Measurements from ENCODE around the gene PTGDS. TPM values are rescaled to one million over a fixed set of nuclear protein-coding genes. Genes with fewer than 3 reads are reported as not detected.

PTGDS gene
- total RNA-seq, 2 experiments from 2014 or later = not detected

GRCh38 chr9:136953771-136954269, 23.5 kb upstream of the PTGDS start:
- H3K9me3 Mint-ChIP-seq (ENCODE audit: low read depth) = peaks cover 3% of the 10 kb centered on the region
- H3K27me3 Mint-ChIP-seq = no peaks in the 10 kb centered on the region
- ChIA-PET POLR2A (interaction anchor here (0.6 kb wide), 1 partner anchor 116 kb away, joined by 3 read pairs; the partner anchor contains the start of gene SAPCD2), CTCF (interaction anchor here (1.3 kb wide), 1 partner anchor 69 kb away, joined by 4 read pairs; no protein-coding TSS in a partner anchor)
- ATAC-seq (no peak), DNase-seq (no peak)
- H3K36me3 Mint-ChIP-seq (ENCODE audit: low read depth) = no peaks in the 10 kb centered on the region
- no peak overlapping the region for H3K4me3 Mint-ChIP-seq
- no peaks in the 10 kb centered on the region for H3K4me1 Mint-ChIP-seq
- H3K27ac Mint-ChIP-seq = no peak overlapping the region
- intact Hi-C loops (cut with DNase I, micrococcal nuclease) = loop anchor here in 1 of 2 experiments (5.0 kb wide), 1 partner anchor 38 kb away; the partner anchor contains the start of gene PAXX

GRCh38 chr9:136954270-136955083, 22.8 kb upstream of the PTGDS start:
- DNase-seq (no peak), ATAC-seq (no peak)
- no peak overlapping the region for H3K4me3 Mint-ChIP-seq
- no peaks in the 10 kb centered on the region for H3K36me3 Mint-ChIP-seq (ENCODE audit: low read depth)
- H3K9me3 Mint-ChIP-seq (ENCODE audit: low read depth) = peaks cover 3% of the 10 kb centered on the region
- no peaks in the 10 kb centered on the region for H3K27me3 Mint-ChIP-seq
- CTCF ChIA-PET = interaction anchor here (0.7 to 1.3 kb wide), 2 partner anchors 70 to 121 kb away, joined by 4 read pairs; no protein-coding TSS in a partner anchor
- no peak overlapping the region for H3K27ac Mint-ChIP-seq
- POLR2A ChIA-PET = no interaction called here
- intact Hi-C loops (cut with DNase I, micrococcal nuclease) = loop anchor here in 1 of 2 experiments (5.0 kb wide), 1 partner anchor 38 kb away; the partner anchor contains the start of gene PAXX
- no peaks in the 10 kb centered on the region for H3K4me1 Mint-ChIP-seq

GRCh38 chr9:136955202-136955942, 21.9 kb upstream of the PTGDS start:
- Mint-ChIP-seq H3K36me3 (ENCODE audit: low read depth) (no peaks in the 10 kb centered on the region), H3K27me3 (no peaks in the 10 kb centered on the region), H3K27ac (no peak overlapping the region), H3K4me1 (peaks cover 4% of the 10 kb centered on the region), H3K4me3 (no peak overlapping the region), H3K9me3 (ENCODE audit: low read depth) (peaks cover 3% of the 10 kb centered on the region)
- DNase-seq = no peak
- ChIA-PET POLR2A (no interaction called here), CTCF (interaction anchor here (0.7 kb wide), 1 partner anchor 122 kb away, joined by 4 read pairs; no protein-coding TSS in a partner anchor)
- intact Hi-C loops (cut with DNase I, micrococcal nuclease) = no loop called here
- no peak for ATAC-seq

- peaks cover 5% of the 10 kb centered on the region for H3K4me1 Mint-ChIP-seq
- ATAC-seq (no peak), DNase-seq (no peak)
- intact Hi-C loops (cut with DNase I, micrococcal nuclease) = no loop called here
- POLR2A ChIA-PET = no interaction called here
- H3K27me3 Mint-ChIP-seq = no peaks in the 10 kb centered on the region
- no peaks in the 10 kb centered on the region for H3K36me3 Mint-ChIP-seq (ENCODE audit: low read depth)
- H3K27ac Mint-ChIP-seq = no peak overlapping the region
- H3K9me3 Mint-ChIP-seq (ENCODE audit: low read depth) = peaks cover 3% of the 10 kb centered on the region
- CTCF ChIA-PET = no interaction called here
- H3K4me3 Mint-ChIP-seq = no peak overlapping the region
Measured at GRCh38 chr9:136955943-136956335, 21.4 kb upstream of the PTGDS start.

- POLR2A ChIA-PET = no interaction called here
- H3K36me3 Mint-ChIP-seq (ENCODE audit: low read depth) = no peaks in the 10 kb centered on the region
- no peak overlapping the region for H3K4me3 Mint-ChIP-seq
- CTCF ChIA-PET = no interaction called here
- peaks cover 5% of the 10 kb centered on the region for H3K4me1 Mint-ChIP-seq
- H3K27me3 Mint-ChIP-seq = no peaks in the 10 kb centered on the region
- H3K9me3 Mint-ChIP-seq (ENCODE audit: low read depth) = peaks cover 3% of the 10 kb centered on the region
- DNase-seq (no peak), ATAC-seq (no peak)
- intact Hi-C loops (cut with DNase I, micrococcal nuclease) = no loop called here
- H3K27ac Mint-ChIP-seq = no peak overlapping the region
Measured at GRCh38 chr9:136956604-136957003, 20.7 kb upstream of the PTGDS start.

GRCh38 chr9:136957461-136957860, 19.8 kb upstream of the PTGDS start:
- Mint-ChIP-seq H3K4me1 (peaks cover 5% of the 10 kb centered on the region), H3K27me3 (no peaks in the 10 kb centered on the region), H3K27ac (no peak overlapping the region), H3K9me3 (ENCODE audit: low read depth) (peaks cover 3% of the 10 kb centered on the region), H3K36me3 (ENCODE audit: low read depth) (no peaks in the 10 kb centered on the region), H3K4me3 (no peak overlapping the region)
- CTCF ChIA-PET = no interaction called here
- ATAC-seq (no peak), DNase-seq (no peak)
- intact Hi-C loops (cut with DNase I, micrococcal nuclease) = no loop called here
- POLR2A ChIA-PET = no interaction called here

GRCh38 chr9:136957901-136958300, 19.4 kb upstream of the PTGDS start:
- ChIA-PET POLR2A (no interaction called here), CTCF (no interaction called here)
- Mint-ChIP-seq H3K4me3 (no peak overlapping the region), H3K4me1 (peaks cover 7% of the 10 kb centered on the region), H3K27me3 (no peaks in the 10 kb centered on the region), H3K9me3 (ENCODE audit: low read depth) (peaks cover 3% of the 10 kb centered on the region), H3K36me3 (ENCODE audit: low read depth) (no peaks in the 10 kb centered on the region), H3K27ac (no peak overlapping the region)
- ATAC-seq = no peak
- intact Hi-C loops (cut with DNase I, micrococcal nuclease) = no loop called here
- no peak for DNase-seq

GRCh38 chr9:136958473-136958872, 18.8 kb upstream of the PTGDS start:
- POLR2A ChIA-PET = no interaction called here
- Mint-ChIP-seq H3K27ac (no peak overlapping the region), H3K9me3 (ENCODE audit: low read depth) (peaks cover 3% of the 10 kb centered on the region), H3K4me1 (peaks cover 9% of the 10 kb centered on the region), H3K36me3 (ENCODE audit: low read depth) (no peaks in the 10 kb centered on the region), H3K4me3 (no peak overlapping the region), H3K27me3 (no peaks in the 10 kb centered on the region)
- intact Hi-C loops (cut with DNase I, micrococcal nuclease) = no loop called here
- CTCF ChIA-PET = interaction anchor here (0.6 kb wide), 1 partner anchor 146 kb away, joined by 3 read pairs; no protein-coding TSS in a partner anchor
- no peak for DNase-seq
- no peak for ATAC-seq

GRCh38 chr9:136958898-136959850, 18.1 kb upstream of the PTGDS start:
- ATAC-seq (no peak), DNase-seq (no peak)
- peaks cover 9% of the 10 kb centered on the region for H3K4me1 Mint-ChIP-seq
- ChIA-PET POLR2A (no interaction called here), CTCF (interaction anchor here (0.6 to 0.8 kb wide), 2 partner anchors 76 to 146 kb away, joined by 3 to 4 read pairs; no protein-coding TSS in a partner anchor)
- H3K27me3 Mint-ChIP-seq = no peaks in the 10 kb centered on the region
- H3K36me3 Mint-ChIP-seq (ENCODE audit: low read depth) = no peaks in the 10 kb centered on the region
- intact Hi-C loops (cut with DNase I, micrococcal nuclease) = no loop called here
- H3K9me3 Mint-ChIP-seq (ENCODE audit: low read depth) = peaks cover 3% of the 10 kb centered on the region
- H3K27ac Mint-ChIP-seq = no peak overlapping the region
- H3K4me3 Mint-ChIP-seq = no peak overlapping the region

- Mint-ChIP-seq H3K4me1 (peaks cover 14% of the 10 kb centered on the region), H3K36me3 (ENCODE audit: low read depth) (no peaks in the 10 kb centered on the region), H3K27me3 (no peaks in the 10 kb centered on the region), H3K4me3 (no peak overlapping the region), H3K27ac (no peak overlapping the region), H3K9me3 (ENCODE audit: low read depth) (peaks cover 3% of the 10 kb centered on the region)
- DNase-seq = no peak
- ATAC-seq = no peak
- CTCF ChIA-PET = interaction anchor here (0.6 to 0.8 kb wide), 2 partner anchors 15 to 74 kb away, joined by 3 to 4 read pairs; no protein-coding TSS in a partner anchor
- POLR2A ChIA-PET = interaction anchor here (0.6 to 0.7 kb wide), 3 partner anchors 64 to 574 kb away, joined by 4 to 7 read pairs (median 5); no protein-coding TSS in a partner anchor
- intact Hi-C loops (cut with DNase I, micrococcal nuclease) = no loop called here
Measured at GRCh38 chr9:136960212-136960937, 16.9 kb upstream of the PTGDS start.

All from activated CD4-positive, alpha-beta T cell treated with anti-CD3 and anti-CD28 coated beads for 36 hours (primary cell).